Measurements from ENCODE around the gene AFF2.
"Not testable (repeated sequence)": the region's sequence is repeated elsewhere in the genome, so short reads cannot be mapped to it uniquely, and the experiment has no call there.

The AFF2 gene

DNA sequence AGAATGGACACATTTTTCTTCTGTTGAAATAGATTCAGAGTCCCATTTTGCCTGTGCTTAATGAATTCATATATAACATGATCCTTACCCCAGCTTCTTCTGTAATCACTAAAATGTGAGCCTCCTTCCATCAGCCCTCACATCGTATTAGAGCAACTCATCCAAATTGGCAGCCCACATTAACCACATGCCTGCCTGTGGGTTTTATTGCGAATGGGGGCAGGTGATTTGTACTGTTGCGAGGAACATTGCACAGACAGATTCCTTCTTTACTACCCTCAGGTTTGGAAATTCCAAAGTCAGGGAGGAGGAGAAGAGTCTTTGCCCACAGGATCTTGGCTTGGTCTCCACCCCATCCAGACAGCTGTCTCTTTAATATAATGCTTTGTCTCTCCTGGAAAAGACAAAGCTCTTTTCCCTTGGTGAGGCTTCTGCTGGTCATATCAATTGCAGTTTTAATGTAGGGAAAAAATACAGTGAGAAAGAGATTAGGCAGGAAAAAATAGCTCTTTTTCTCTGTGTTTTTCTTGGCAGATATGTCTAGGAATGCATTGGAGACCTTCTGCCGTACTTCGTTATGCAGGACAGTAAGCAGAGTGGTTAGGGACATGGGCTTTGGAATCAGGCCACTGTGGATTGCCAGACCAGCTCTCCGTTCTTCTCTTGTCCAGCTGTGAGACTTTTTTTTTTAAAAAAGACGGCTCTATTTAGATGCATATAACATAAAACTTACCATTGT is 371.2 kb downstream of the AFF2 start:
- no peak for DNase-seq

DNA sequence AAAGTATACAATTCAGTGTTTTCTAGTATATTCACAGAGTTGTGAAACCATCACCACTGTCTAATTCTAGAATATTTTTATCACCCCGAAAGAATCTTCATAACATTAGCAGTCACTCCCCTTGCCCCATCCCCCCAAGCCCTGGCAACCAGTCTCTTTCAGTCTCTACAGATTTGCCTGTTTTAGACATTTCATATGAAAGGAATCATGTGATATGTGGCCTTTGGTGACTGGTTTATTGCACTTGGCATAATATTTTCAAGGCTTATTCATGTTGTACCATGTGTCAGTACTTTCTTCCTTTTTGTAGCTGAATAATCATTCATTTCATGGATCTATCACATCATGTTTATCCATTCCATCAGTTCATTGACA is 371.7 kb downstream of the AFF2 start:
- DNase-seq = no peak

DNA sequence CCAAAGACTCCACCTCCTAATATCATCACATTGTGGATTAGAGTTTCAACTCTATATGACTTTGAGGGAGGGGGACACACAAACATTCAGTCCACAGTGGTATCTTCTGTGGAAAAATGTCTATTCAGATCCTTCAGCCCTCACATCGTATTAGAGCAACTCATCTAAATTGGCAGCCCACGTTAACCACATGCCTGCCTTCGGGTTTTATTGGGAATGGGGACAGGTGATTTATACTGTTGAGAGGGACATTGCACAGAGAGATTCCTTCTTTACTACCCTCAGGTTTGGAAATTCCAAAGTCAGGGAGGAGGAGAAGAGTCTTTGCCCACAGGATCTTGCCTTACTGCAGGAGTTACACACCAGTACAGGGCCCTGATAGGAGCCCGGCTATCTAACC is 372.5 kb downstream of the AFF2 start:
- DNase-seq = no peak

DNA sequence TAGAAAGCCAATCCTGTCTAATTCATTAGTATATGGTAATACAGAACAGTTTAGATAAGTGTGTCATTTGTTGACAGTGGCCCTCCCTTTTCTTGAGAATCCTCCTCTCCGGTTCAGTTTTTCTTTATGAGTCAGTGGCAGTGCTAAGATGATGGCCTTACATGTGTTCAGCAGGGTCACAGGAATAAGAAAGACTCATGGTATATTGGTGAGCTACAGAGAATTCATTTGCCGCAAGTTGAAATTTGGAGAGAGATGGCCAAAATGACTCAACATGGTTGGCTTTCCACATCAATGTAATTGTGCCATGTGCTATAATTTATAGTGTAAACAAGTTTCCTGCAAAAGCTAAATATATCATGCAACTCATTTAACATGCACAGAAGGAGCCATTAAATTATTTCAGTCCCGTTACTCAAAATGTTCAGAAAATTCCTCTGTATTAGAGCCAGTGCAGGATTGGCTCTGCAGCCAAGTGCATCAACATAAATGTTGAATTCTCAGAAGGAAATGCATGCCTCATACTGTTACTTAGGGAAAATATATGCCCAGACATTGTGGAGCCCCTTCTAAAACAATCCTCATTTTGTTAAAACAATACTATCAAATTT is 374.3 kb downstream of the AFF2 start:
- no peak for DNase-seq

DNA sequence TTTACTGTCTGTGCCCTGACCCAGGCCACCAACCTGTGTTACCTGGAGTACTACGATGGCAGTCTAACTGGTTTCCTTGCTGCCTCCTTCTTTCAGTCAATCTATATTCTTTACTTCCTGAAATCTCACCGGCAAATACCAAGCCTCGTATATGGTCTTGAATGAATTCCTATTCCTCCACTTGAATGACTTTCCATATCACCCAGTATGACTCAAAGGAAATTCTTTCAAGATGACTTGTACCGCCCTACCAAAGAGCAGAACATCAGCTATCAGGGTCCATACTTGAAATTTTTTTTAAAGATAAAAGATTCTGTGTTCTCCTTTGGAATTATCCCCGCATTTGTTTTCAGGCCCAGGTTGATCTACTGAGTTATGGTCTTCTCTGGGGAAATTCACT is 378.0 kb downstream of the AFF2 start:
- DNase-seq = no peak

DNA sequence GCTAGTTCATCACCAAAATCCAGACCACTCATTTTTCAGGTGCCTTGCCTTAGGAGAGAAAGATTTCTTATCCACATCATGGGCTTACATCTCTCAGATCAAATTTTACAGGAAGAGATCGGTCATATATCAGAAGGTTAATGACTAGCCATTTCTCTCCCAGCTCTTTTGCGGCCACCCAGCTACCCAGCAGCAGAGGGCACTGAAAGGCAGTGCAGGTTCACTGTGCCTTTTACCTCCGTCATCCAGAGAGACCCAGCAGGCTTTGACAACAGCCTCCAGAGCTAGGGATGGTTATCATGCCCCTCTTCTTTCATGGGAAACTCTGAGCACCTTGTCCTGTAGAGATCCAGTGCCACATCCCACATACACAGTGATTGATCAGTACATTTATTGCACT is 384.8 kb downstream of the AFF2 start:
- DNase-seq = no peak

DNA sequence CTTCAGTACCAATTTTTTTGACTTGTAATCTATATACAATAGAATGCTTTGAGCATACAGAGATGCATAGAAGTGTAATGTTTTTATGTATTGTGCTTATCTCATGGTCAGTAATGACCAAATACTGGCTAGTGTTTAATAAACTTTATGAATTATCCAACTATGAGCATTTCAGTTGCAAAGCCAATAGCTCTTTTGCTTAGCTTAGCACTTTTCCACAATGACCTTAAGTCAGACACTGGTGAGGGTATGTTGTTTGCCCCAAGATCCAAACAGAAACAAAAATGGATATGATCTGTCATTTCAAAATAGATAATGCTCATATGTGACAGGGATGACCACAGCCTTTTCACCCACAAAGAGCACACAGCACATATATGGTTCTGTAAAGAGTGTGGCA is 393.0 kb downstream of the AFF2 start:
- DNase-seq = no peak

DNA sequence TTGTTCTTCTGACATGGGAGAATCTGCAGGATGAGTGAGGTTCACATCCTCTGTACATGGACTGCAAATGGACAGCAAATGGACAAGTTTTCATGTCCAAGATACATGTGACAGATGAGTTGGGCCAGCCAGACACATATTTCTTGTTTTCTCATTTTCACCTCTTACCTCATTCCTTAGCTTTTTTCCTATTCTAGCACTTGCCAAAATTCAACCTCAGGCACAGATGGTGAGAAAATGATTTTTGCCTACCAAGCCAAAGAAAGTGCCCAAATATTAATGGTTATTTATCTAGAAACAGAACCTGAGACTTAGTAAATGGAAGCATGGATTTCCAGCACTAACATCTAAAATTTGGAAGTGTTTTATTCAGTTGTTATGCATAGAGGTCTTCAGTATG is 402.2 kb downstream of the AFF2 start:
- no peak for DNase-seq

DNA sequence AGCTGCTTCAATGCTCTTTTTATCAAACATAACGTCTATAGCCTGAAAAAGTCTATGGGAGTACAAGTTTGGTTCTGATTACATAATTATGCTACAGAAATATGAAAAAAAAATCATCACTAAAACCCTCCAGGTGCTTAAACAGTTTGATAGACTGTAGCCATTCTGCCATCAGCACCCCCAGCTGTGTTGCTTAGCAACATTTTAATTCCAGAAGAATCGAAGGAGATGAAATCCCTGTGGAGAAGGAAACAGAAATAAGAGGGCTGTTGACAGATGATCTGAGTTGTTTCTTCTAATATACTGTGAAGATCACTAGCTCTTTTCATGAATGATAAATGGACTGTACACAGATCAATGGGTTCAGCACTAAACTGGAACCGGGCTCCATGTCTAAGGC is 402.8 kb downstream of the AFF2 start:
- no peak for DNase-seq

DNA sequence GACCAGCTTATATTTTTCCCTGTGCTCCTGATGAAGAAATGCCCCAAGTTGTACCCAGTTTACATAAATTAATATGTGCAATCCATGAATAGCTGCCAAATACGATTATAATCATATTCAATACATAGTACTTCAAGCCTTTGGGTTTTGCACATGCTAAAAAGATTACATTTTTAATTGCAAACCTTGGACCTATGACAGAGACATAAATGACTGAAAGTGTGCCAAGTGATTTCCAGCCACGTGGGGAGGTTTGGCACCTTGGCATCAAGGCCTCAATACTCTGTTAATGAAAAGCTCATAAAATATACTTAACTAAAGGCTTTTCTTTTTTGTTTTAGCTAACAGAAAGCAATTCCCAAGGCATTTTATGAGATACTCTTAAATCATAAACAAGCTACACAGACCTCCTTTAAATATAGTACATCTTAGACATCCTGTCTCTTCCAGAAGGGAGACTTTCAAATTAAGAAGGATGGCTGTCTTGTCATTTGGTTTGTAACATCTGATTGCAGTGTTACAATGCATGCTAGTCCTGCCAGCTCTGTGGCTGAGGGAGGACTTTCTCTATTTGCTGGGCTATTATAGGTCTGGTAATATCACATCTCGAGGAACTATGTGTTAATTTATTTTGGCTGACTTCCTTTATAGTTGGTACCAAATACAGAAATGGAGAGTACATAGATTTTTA is 404.1 kb downstream of the AFF2 start:
- DNase-seq = no peak

DNA sequence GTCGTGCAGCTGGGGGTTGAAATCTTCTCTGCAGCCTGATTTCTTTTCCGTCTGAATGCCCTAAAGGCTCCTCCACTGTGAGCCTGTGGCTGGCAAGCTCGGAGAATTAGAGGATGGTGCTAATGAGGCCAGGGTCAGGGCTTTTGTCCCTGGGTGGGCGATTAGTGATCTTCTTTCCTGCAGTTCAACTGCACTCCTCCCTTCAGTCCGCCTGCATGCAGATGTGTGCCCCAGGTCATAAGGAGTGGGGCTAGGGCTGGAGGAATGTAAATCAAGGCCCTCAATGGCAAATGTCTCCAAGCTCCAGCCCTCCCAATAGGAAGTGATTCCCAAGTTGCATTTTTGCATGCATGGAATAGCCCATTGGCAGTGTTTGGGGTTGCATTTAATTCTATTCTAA is 405.0 kb downstream of the AFF2 start:
- DNase-seq = no peak

DNA sequence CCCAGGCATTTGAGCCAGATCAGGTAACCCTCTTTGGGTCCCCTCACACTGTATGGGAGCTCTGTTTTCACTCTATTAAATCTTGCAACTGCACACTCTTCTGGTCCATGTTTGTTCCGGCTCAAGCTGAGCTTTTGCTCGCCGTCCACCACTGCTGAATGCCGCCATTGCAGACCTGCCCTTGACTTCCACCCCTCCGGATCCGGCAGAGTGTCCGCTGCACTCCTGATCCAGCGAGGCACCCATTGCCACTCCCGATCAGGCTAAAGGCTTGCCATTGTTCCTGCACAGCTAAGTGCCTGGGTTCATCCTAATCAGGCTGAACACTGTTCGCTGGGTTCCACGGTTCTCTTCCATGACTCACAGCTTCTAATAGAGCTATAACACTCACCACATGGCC is 406.2 kb downstream of the AFF2 start:
- not testable (repeated sequence) for DNase-seq

DNA sequence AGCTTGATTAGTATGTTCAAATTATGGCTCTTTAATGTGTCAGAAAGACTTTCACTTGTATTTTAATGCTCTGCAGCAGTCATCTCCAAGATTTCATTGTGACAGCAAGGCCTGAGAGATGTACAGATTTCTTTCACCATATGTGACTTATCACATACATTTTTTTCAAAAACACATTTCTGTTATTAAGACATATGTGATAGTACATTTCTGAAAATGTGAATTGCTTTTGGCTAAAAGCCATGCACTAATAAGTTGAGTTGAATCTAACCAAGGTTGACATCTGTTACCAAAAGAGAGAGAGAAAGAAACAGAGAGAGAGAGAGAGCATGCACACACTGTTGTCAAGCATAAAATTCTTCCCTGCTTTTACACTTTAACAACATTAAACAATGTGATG is 409.3 kb downstream of the AFF2 start:
- DNase-seq = no peak

DNA sequence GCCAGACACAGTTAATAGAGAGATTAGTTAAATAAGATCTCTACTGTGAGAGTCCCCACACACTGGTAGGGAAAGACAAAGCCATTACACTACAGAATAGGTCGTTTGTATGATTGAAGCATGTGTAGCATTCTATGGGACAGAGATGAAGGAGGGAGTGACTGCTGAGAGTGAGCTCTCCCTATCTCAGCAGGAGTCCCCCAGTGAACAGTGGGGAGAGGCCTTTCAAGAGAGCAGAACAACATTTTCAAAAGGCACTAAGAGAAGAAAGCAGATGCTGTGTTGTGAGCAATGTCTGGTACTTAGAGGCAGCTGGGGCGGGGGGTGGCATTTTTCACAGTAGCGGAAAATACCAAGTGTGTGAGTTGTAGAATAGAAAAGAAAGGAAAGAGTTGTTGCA is 413.6 kb downstream of the AFF2 start:
- no peak for DNase-seq

DNA sequence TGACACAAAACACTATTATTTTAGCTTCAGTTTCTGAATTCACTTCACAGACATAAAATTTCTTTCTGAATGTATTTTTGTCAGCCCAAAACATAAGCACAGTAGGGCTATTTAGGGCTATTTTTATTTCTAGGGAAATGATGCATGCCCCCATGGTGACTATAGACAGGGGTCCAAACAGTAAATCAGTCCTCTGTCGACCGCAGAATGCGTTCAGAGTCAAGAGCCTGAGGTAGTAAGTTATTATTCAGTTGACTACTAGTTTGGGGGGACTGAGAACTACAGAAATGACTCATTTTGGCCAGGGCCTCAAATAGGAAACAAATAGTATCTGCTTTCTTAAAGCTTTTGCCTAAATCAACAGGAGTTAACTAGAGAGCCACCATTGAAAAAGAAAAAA is 414.4 kb downstream of the AFF2 start:
- DNase-seq = no peak

DNA sequence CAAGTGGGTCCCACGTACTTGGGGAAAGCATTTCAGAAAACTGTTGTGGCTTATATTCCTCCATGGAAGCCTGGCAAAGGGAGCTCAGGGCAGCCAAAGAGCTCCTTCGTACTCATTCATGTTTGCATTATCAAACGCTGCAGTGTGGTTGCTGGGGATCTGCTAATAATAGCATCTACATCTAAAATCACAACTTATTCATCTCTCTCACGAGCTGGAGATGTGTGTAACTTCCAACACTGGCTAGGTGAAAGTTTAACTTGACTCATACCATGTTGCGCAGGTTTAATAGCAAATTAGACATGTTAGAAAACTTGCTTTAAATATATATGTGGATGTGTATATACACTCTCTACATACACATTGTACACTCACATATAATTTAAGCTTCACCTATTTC is 415.1 kb downstream of the AFF2 start:
- DNase-seq = no peak

DNA sequence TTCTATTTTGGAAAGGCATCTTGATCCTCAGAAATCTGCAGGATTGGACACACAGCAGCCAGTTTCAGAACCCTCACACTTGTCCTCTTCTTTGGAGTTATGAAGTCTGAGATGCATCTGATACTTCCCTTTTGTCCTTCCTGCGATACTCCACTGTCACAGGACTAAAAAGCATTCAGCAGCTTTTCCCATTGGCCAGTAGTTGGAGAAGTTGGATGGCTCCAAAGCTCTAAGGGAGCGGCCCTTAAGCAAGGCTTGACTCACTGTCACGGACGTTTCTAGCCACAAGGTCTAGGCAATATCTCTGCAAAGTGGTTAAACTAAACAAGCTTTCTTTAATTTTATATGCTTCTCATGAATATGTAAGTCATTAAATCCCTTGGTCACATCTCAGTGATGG is 417.0 kb downstream of the AFF2 start:
- DNase-seq = no peak

DNA sequence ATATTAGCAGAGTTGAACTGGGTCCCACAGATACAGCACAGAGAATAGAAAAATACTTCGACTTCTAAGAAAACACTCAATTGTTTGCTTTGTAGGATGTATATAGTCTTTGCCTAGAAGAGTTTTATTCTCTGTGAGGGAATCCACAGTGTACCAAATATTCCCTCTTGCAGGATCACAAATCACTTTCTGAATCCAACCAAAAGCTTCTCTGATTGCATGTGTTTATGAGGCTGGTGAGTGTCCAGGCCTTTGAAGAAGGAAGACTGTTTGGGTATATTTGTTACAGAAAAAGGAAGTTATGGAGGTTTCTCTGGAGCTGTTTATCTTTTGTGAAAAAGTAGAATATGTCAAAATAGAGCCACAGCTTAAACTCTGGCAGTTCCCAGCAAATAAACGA is 423.2 kb downstream of the AFF2 start:
- DNase-seq = no peak

DNA sequence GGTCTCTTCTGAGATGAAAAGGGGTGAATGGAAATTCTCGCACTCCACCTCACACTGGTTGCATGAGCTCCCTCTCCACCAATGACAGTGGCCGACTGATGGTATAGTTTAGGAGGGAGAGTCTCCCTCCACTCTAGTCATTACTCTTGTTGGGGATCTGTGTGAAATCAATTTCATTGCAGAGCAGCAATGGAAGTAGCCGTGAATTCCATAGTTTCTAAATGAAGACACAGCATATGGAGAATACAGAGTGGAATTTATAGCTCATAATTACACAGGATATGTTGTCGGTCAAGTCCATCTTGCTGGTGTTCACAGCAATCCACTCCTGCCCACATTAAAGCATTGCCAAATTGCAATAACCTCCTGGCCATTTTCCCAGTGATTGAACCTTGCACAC is 426.0 kb downstream of the AFF2 start:
- DNase-seq = no peak

DNA sequence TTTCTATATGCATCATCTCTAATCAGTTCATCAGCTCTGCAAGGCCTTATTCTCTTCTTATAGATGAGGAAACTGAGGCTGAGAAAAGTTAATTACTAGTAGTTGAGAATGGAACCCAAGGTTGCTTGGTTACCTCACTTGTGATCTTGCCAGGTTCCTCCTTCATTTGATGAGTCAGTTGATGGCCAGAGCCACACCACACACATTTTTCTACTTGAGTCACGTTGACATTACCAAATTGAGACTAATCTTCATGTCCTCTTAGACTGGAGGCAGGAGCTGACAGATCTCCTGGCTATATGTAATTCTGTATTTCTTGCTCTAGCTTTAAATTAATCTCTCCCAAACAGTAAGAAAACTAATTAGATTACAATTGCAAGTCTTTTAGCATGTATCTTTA is 428.4 kb downstream of the AFF2 start:
- DNase-seq = no peak

DNA sequence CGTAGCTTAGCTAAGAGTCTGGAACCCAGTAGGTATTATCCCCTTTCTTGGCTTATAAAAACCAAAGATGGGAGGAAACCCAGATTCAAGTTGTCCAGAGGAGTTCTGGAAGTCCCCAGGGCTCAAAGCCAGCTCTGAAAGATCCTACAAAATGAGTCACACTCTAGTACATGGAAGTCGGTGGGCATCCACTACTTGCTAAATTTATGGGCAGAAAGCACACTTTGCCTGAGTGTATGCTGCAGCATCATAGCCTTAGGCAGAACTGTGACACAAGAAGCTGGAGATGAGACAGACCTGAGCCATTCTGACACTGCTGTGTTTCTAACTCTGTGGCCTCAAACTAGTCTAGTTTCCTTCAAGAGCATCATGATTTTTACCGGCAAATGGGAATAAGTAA is 429.3 kb downstream of the AFF2 start:
- DNase-seq = no peak

DNA sequence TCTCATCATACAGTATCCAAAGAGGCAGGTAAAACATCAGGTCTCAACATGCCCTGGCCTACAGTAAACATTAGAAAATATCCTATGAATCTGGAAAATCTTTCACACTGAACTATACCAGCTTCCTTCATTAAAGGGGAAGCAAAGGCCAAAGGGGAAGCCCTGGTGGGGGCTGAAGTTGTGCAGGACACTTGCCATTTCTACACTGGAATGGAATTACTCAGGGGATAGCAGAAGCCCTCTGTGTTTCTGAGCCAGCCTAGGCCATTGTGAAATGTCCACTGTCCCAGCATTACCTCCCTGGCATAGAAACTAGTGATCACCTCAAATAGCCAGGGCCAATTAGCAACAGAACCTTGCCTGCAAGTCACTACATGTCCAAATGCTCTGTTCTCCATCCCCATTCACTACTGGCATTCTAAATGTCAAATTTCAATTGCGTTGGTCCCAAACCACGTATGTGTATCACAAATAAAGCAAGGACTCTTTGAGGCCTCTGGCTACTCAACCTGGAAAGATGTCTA is 429.9 kb downstream of the AFF2 start:
- DNase-seq = no peak

DNA sequence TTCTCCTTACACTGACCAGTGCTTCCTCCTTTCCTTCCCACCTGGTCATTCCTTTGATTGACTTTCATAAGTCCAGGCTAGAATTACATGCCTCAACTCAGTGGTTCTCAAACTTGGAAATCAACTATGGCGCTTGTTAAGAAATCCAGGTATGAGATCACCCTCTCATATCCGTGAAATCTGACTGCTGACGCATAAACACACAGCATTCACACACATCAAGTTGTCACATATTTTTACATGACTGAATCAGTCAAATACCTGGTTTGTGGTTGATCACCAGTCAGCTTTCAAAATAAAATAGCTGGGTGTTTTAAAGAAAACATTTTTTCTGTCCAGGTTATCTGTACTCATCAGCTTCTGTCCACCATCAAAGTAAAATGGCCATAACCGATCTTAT is 433.5 kb downstream of the AFF2 start:
- no peak for DNase-seq

DNA sequence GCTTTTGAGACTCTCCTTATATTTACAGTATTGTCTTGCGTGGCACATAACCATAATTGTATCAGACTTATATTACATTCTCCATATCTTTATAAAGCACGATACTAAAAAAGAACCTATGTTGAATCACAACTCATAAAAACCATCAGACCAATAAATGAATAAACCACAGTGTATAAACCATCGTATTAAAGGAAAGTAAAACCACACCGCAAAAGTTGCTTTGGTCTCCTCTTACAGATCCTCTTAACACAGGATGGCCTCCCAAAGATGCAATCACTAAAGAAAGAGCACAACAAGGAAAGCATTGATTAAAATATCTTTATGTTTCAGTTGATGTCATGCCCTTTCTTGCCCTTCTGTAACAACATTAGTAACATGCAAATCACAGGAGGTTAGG is 437.9 kb downstream of the AFF2 start:
- DNase-seq = no peak
